Activated CD8-positive, alpha-beta memory T cell treated with anti-CD3 and anti-CD28 coated beads, Interleukin-2, amount 50 U/mL, for 24 hours (primary cell): ENCODE data around the gene MDM1.

Source experiments
- DNase-seq: peaks from one replicate; pipeline ENCODE4 v3.0.0-alpha.2; 2020; ENCODE audit errors: extremely low read depth

The MDM1 gene

DNA sequence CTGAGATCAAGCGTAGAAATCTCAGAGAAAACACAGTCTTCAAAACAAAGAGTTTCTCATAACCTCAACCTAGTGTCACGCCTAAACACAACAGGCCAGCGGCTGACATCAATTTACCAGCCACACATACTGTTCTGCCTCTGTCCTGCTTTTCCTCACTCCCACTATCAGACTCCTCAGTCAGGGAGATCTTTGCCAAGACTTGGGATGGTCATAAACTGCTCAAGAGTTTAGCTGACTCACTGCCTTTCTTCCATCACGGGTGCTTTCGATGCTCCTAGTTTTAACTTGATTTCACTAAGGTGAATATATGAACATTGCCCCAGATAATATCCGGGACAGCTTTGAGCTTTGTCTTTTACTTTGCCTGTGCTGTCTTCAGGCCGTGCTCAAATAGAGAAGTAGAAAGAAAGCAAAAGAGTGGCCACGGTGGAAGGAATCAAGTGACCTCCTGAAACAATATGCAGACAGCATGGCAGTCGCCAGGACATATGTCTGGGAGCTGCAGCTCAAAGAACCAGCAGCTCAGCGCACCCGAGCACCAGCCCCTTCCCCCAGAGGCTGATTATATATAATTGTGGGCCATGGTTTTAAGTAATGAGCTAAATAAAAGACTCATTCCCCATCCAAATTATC, 12.1 kb downstream of the MDM1 start:
- DNase-seq: no peak

DNA sequence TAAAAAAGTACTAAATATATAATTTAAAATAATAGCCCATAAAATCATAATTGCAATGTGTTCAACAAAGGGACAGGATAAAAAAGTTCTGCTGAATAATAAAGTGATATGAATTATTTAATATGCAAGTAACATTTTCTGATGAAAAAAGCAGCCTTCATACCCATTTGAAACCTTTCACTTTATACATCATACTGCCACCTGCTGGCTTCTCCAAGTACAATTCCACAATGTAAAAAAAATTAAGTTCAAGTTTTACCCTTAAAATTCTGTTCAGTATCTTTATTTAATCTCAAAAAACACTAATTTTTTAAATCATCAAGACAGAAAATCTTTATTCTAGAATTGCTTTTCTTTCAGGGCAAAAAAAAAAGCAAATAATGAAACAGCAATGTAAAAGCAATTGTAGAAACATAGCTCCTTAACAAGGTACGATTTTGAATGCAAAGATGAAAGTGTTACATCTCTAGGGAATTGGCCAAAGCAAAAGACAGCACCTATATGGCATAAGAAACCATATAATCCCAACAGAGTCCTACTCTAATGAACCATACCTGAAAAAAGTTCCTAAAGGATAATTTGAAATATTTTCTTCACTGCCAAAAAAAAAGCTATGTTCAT, 15.0 kb downstream of the MDM1 start:
- DNase-seq: no peak

DNA sequence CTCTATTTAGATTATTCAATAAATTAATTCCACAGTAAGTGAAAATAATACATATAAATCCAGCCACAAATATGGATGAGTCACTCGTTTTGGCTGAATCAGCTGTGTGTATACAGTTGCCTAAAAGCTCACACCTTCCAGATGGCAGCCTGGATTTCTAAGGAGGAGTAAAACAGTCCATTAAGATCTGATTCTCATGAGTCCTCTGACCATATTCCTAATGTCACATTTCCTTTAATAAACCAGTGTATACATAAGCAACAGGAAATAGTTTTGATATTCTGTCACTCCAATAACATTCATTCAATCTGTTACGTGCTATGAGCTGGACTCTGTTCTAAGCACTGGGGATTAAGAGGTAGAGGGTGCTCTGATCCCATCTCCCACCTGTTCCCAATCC, 21.8 kb downstream of the MDM1 start:
- DNase-seq: no peak

DNA sequence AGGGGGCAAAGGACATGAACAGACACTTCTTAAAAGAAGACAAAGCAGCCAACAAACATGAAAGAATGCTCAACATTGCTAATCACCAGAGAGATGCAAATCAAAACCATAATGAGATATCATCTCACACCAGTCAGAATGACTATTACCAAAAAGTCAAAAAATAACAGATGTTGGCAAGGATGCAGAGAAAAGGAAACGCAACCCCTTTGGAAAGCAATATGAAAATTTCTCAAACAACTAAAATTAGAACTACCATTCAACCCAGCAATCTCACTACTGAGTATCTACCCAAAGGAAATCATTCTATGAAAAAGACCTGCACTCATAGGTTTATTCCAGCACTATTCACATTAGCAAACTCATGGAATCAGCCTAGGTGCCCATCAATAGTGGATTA, 25.6 kb downstream of the MDM1 start:
- DNase-seq: no peak

DNA sequence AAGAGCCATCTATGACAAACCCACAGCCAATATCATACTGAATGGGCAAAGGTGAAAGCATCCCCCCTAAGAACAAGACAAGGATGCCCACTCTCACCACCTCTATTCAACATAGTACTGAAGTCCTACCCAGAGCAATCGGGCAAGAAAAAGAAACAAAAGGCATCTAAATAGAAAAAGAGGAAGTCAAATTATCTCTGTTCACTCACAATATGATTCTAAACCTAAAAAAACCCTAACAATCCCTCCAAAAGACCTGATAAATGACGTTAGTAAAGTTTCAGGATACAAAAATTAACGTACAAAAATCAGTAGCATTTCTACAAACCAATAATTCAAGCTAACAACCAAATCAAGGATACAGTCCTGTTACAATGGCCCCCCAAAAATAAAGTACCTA, 26.9 kb downstream of the MDM1 start:
- DNase-seq: no peak

DNA sequence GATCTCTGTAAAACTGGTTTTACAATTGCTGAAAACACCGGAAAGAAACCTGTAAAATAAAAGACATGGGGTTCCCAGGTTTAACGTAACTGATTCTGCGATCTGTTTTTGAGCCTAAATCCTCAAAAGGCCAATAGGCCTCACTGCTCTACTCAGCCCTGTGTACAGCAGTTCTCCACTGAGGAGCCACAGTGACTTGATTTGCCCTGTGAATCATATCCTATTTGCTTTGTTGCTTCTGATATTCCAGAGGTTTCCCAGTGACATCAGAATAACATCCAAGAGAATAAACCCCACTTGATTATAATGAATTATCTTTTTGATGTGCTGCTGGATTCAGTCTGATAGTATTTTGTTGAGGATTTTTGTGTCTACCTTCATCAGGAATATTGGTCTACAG, 27.5 kb downstream of the MDM1 start:
- no peak for DNase-seq

DNA sequence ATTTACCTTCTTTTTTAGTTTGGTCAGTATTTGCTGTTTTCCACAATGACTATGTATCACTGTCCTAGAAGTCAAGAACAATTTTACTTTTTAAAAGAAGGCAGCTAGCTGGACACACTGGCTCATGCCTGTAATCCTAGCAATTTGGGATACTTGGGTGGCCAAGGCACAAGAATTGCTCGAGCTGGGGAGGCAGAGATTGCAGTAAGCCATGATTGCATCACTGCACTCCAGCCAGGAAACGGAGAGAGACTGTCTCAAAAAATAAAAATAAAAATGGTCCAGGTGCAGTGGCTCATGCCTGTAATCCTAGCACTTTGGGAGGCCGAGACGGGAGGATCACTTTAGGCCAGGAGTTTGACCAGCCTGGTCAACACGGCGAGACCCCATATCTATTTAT, 28.3 kb downstream of the MDM1 start:
- DNase-seq: no peak

DNA sequence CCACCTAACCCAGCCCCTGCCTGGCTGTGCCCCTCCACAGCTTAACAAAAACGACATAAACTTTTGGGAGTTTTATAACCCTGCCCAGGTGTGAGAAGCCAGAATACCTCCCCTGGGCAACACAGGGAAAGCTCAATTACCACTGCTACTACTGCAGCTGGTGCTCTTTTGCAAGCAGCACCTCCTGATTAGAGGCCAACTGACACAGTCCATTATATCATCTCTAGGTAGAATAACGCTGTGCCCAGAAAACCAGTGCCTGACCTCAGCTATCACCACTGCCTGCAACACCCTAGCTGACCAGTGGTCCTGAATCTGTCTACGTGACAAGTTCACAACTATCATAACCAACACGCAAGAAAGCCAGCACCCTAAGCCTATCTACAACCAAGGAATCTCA, 34.2 kb downstream of the MDM1 start:
- no peak for DNase-seq

DNA sequence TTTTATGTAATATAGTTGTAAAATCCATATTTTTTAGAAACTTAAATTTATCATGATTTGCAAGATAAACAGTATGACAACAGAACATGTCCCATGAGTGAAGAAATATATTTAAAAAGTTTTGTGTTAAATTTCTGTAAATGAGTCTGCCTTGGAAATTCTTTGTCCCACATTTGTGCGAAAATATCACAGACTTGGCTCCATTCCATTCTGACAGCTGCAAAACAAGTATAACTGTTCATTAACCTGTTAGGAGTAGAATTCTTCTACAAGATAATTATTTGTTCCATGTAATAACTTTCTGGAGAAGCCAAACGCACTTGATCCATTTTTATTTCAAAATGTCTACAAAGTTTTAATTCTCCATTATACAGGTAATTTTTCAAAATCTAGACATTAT, 37.9 kb downstream of the MDM1 start:
- DNase-seq: no peak

DNA sequence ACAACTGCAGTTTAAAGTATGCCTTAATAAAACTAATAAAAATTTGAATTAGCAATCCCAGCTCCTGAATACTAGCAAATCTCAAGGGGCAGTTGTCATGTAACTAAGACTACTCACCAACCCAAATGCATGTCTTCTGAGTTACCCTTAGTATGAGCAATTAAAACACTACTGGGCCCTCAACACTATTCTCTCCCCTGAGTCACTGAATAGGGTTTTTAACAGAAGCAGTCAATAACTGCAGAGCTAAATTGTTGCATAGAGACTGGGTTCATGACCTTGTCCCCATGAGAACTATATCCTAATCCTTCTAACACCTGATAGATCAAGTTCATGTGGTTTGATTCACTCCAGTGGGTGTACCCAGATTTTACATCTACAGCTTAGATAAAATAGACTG, 38.8 kb downstream of the MDM1 start:
- no peak for DNase-seq

DNA sequence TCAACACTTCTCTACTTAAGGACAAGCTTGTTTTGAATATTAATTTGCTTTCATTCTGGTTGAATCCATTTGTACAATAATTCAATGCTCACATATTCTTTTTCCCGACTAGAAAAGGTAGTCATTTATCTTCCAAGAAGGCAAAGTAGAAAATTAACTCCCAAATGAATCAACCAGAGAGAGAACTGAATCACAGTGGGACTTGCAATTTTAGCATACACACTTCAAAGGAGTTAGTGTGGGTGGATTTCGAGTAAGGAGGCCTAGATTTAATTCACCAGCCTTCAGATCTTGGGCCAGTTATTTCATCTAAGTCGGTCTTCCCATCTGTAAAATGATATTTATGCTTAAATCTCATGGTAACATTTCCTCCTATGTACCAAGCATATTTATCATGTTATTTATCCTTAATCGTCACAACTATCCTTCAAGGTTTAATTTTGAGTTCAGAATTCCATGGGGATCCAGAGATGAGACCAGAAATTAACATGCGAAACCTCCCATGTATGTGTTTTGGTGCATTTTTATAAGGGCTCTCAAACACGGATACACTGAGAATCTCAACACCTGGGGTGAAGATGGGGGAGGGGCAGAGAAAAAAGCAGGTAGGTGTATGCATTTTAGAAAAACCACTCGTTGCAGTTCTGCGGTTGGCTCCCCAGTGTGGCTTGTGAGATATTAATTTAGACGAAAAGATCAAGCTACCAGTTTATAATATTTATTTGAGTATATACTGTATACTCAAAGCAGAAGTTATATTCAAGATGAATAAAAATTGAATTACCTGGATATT, 39.8 kb downstream of the MDM1 start:
- no peak for DNase-seq

DNA sequence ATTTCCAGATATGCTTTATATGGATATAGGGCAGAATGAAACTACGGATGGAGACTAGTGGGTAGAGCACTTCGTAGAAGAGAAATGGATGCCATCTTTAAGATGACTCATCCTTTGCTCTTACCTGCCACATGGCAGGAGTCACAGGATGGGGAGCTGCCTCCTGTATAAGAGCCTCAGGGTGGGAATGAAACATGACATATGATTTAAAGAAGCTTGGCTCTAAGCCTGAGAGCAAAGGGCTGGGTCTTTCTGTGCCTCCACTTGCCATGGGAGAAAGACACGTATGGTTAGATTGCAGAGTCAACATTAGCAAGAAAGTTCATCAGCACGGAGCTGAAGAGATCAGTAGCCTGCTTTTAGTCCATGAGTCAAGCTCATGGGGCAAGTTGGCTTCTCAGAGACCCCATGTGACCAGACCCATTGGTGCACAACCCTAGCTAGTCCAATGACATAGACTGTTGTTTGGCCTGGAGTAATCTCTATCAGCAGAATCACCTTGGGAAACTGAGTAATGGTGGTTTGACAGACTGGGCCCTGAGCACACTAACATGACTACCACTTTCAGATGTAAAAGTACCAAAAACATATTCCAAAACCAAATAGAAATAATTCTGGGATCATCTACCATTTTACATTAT, 40.6 kb downstream of the MDM1 start:
- no peak for DNase-seq

DNA sequence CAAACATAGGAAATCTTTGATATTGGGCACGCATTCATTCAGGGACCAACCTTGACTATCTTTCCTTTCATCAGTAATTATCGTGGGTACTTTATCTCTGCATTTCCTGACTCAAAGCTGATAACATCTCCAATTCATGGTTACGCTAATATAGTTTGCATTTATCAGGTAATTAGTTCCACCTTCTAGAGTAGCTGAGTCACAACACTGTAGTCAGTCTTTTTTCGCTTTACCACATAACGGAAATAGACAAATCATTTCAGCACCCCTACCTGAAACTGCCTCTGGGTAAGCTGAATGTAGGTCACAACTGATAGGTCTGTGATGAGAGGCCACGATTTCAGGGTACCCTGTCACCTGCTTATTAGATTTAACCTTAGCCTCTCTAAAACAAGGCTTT, 42.0 kb downstream of the MDM1 start:
- DNase-seq: no peak

DNA sequence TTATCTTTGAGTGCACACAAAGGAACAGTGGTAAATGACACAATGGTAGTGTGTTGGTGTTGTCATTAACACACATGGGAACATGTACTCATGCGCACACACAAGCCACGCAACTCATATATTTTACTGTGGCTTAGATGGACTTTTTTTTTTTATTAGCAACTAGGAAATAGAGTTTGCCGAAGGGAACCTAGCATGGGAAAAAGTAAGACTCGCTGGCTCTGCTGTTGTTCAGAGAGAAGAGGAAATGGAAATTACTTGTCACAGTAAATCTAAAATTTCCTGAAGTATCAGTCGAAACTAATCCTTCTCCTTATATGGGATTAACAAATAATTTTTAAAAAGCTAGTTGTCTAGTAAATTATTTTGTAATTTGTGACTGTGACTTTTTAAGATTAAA, 45.1 kb downstream of the MDM1 start:
- DNase-seq: no peak

DNA sequence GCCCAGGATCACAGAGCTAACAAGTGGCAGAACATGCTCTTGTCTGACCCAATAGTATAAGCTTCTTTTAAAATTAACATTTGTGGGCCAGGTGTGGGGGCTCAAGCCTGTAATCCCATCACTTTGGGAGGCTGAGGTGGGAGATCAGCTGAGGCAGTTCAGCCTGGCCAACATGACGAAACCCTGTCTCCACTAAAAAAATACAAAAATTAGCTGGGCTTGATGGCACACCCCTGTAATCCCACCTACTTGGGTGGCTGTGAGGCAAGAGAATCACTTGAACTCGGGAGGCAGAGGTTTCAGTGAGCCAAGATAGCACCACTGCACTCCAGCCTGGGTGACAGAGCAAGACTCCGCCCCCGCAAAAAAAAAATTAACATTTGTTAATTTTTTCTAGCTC, 45.8 kb downstream of the MDM1 start:
- no peak for DNase-seq

DNA sequence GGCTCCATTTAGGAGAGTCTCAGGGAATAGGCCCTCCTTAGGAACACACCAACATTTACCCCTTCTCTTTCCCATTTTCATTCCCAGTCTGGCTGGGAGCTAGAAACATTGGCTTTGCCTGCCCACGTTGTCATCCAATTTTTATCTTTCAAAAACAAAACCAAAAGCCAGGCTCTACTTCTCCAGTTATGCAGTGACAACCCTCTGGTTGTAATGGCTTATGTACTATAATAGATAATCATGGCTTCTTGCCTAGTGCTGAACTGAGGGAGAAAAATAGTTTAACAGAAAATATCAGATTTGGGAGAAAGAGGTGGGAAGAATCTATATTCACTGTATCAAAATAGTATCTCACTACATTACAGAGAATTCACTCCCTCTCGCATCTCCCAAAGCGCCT, 46.6 kb downstream of the MDM1 start:
- no peak for DNase-seq

DNA sequence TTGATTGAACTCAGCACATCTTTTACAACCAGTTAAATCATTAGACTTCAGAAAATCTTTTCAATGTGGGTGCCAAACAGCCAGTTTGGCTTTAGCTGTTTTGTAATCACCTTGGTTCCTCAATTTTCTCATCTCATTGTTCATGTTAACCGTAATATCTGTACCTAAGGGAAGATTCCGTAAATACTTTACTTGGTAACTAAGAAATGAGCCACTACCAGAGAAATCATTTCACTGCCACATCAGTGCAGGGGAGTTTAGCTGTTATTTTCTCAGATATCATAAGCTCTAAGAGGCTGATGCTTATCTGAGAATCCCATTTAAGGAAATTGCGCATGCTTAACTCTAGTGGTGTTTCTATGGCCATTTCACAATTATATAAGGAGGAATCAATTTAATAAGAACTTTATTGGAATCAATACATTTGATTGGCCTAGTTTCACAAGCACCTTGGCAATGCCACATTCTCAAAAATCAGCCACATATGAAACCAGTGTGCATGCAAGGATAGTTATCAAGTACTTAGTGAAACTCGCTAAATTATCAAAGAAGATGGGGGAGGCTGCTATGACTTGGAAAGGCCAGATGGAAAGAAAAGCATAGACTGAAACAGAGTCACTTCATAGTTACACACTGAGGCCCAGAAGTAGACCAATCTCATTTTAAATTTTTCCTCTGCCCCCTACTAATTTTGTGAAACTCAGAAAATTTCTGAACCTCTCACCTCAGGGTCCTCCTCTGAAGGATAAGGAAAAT, 50.7 kb downstream of the MDM1 start:
- no peak for DNase-seq

DNA sequence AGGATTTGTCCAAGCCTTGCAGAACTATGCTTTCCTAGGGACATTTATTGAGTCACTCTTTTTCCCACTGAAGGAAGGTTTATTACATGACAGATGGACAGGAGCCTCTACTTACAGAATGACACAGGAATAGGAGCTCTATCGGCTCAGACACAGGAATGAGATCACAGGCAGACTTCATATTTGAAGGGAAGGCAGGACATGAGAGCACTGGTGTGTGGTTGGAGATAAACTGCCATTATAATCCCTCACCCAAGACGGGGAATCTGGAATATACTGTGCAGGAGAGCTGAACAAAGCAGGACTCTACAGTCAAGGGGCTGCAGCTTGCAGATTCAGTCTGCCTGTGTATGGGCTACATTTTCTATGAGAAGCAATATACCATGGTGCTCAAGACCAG, 51.9 kb downstream of the MDM1 start:
- DNase-seq: no peak

DNA sequence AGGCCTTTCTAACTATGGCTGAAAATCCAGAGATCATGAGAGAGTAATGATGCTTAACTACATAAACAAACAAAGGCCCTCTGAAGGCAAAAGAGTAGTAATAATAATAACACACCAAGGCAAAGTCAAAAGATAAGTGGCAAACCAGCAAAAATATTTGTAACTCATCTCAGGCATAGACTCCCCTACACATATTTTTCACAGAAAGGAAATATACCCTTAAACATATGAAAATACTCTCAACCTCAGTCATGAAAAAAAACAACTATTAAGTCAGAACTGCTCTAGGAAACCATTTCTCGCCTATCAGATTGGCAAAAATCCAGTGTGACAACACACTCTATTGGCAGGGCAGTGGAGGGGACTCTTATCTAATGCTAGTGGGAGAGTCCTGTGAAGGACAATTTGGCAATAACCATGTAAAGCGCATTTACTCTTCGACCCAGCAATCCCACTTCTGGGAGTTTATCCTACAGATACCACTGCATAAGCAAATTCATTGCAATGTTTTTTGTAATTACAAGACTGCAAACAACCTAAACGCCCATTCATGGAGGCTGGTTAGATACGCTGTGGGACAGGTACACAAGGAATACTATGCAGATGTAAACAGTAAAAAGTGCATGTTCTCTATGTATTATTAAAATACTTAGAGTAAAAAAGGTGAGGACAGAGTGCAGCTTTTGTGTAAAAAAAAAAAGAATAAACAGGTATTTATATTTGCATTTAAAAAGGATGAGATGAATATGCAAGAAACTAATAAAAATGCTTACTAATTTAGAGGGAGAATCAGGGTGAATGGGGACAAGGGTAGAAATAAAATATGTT, 52.7 kb downstream of the MDM1 start:
- DNase-seq: no peak

DNA sequence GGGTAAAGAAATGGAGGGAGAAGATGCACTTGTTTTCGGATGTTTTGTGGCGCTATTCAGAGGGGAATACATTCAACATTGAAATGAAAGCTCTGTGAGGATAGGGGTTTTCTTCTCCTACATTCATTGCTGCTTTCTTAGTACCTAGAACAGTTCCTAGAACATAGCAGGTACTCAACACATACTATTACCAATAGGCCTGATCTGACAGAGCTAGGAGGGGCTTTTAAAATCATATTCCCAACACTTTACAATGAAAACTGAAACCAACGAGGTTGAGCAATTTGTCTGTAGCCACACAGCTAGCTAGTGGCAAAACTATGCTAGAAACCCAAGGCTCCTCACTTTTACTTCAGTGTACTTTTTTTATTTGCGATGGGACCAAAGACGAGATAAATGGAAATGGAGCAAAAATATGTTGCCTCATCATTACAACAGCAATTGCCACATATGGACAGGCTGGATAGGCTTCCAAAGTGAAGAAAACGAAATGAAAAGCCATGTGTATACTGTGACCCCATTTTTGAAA, 55.7 kb downstream of the MDM1 start:
- no peak for DNase-seq

DNA sequence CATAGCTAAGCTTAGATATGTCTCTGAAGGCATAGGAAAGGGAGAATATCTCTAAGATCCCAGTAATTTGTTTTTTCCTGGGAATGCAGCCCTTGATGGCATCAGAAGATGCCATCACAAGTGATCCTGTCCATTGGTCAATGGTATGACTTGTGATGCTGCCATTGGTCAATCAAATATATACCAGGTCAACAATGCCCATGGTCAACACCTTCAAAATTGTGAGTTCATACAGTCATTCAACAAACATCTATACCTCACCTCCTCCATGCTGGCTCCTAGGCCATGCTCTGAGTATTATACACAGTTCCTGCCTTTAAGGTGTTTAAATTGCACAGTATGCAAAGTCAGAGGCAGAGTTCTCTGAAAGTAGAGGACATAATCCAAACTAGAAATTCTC, 59.4 kb downstream of the MDM1 start:
- no peak for DNase-seq
